HepG2 (cell line): ENCODE measurements around the gene TNKS1BP1. TPM values are rescaled to one million over a fixed set of nuclear protein-coding genes. Genes with fewer than 3 reads are reported as not detected.

ENCODE experiments used
- AFF4 ChIP-seq: sonication (generic); formaldehyde crosslinking; IDR thresholded peaks from 2 replicates; pipeline ENCODE4 v1.4.0; 2020; ENCODE audit warnings: missing genetic modification reagents
- AGO1 ChIP-seq: fragments of 200-400 bp; formaldehyde crosslinking; IDR thresholded peaks from 2 replicates; pipeline ENCODE4 v1.6.1; 2017; ENCODE audit warnings: mild to moderate bottlenecking, low read depth, low read length, moderate library complexity; ENCODE audit not compliant: poor library complexity, severe bottlenecking
- ARID5B ChIP-seq: IDR thresholded peaks from 2 replicates; pipeline ENCODE4 v1.4.0; 2020; ENCODE audit warnings: mild to moderate bottlenecking, missing genetic modification reagents
- ARNT ChIP-seq: fragments of 450-650 bp; IDR thresholded peaks from 2 replicates; pipeline ENCODE4 v1.6.1; 2017
- CREB1 ChIP-seq, 2 experiments: fragments of 450-650 bp in 1 of 2; IDR thresholded peaks; 2 replicates each; pipeline ENCODE4 v1.6.1; 2016 to 2017; ENCODE audit warnings: control low read depth in 1 of 2, mild to moderate bottlenecking in 1 of 2, missing compliant biosample characterization in 1 of 2, missing genetic modification characterization in 1 of 2
- ERF ChIP-seq: IDR thresholded peaks from 2 replicates; pipeline ENCODE4 v1.6.1; 2018; ENCODE audit warnings: missing biosample characterization, missing genetic modification reagents
- FLYWCH1 ChIP-seq: sonication (generic); formaldehyde crosslinking; IDR thresholded peaks from 2 replicates; pipeline ENCODE4 v1.8.1; 2023; ENCODE audit warnings: mild to moderate bottlenecking, missing genetic modification reagents
- IRX3 ChIP-seq: sonication (generic); formaldehyde crosslinking; IDR thresholded peaks from 2 replicates; pipeline ENCODE4 v1.8.1; 2023; ENCODE audit warnings: mild to moderate bottlenecking, low read depth, missing genetic modification reagents, borderline replicate concordance
- NFYB ChIP-seq: sonication (generic); formaldehyde crosslinking; IDR thresholded peaks from 2 replicates; pipeline ENCODE4 v1.4.0; 2020; ENCODE audit warnings: missing genetic modification reagents
- NPAS2 ChIP-seq: sonication (generic); formaldehyde crosslinking; IDR thresholded peaks from 2 replicates; pipeline ENCODE4 v1.8.0; 2022; ENCODE audit warnings: mild to moderate bottlenecking, missing genetic modification reagents, borderline replicate concordance
- NR1H2 ChIP-seq: sonication (generic); formaldehyde crosslinking; IDR thresholded peaks from 2 replicates; pipeline ENCODE4 v1.8.1; 2022; ENCODE audit warnings: low read depth, missing genetic modification reagents, borderline replicate concordance
- SATB2 ChIP-seq: sonication (generic); formaldehyde crosslinking; IDR thresholded peaks from 2 replicates; pipeline ENCODE4 v1.5.0; 2020; ENCODE audit warnings: missing genetic modification reagents
- YEATS4 ChIP-seq: sonication (generic); formaldehyde crosslinking; IDR thresholded peaks from 2 replicates; pipeline ENCODE4 v1.4.0; 2020; ENCODE audit warnings: missing genetic modification reagents, borderline replicate concordance
- ZMYM3 ChIP-seq: sonication (generic); formaldehyde crosslinking; IDR thresholded peaks from 2 replicates; pipeline ENCODE4 v1.5.1; 2020; ENCODE audit warnings: mild to moderate bottlenecking, missing genetic modification reagents
- ZNF143 ChIP-seq: sonication (generic); formaldehyde crosslinking; IDR thresholded peaks from 2 replicates; pipeline ENCODE4 v1.4.0; 2020; ENCODE audit warnings: missing genetic modification reagents
- ZNF501 ChIP-seq: sonication (generic); formaldehyde crosslinking; IDR thresholded peaks from 2 replicates; pipeline ENCODE4 v1.5.1; 2020; ENCODE audit warnings: mild to moderate bottlenecking, moderate library complexity, missing genetic modification reagents
- ZNF670 ChIP-seq: sonication (generic); formaldehyde crosslinking; IDR thresholded peaks from 2 replicates; pipeline ENCODE4 v1.8.0; 2022; ENCODE audit warnings: mild to moderate bottlenecking, missing genetic modification reagents, borderline replicate concordance
- ZSCAN30 ChIP-seq: sonication (generic); formaldehyde crosslinking; IDR thresholded peaks from 2 replicates; pipeline ENCODE4 v1.5.0; 2020; ENCODE audit warnings: mild to moderate bottlenecking, missing genetic modification reagents
- polyA plus RNA-seq, 8 experiments: library from polyadenylated mRNA; depleted of rRNA in 3 of 8; stranded (reverse) in 7 of 8; unstranded in 1 of 8; fragments of >200 nt; fragmentation: Illumina TruSeq in 4 of 8; extraction: Trizol in 4 of 8; gene quantifications; 2 replicates each; pipeline versions ENCODE4 v1.2.1 to v1.2.3, GENCODE V29; 2011 to 2016; ENCODE audit warnings: low read depth in 4 of 8, missing spikeins in 1 of 8, mixed read lengths in 1 of 8; ENCODE audit not compliant: insufficient read depth in 1 of 8
- total RNA-seq, 5 experiments: library from RNA; depleted of rRNA; stranded (reverse); fragments of >200 nt; fragmentation: Illumina TruSeq; extraction: Trizol; gene quantifications; 2 replicates each; pipeline ENCODE4 v1.2.3, GENCODE V29; 2016; ENCODE audit warnings: low read depth in 1 of 5
- TF ChIP-seq, protein P1 (sequence below): sonication (generic); formaldehyde crosslinking; IDR thresholded peaks from 2 replicates; pipeline ENCODE4 v1.4.0; 2020; ENCODE audit warnings: missing genetic modification reagents, borderline replicate concordance
- TF ChIP-seq, protein P2 (sequence below): sonication (generic); formaldehyde crosslinking; IDR thresholded peaks from 2 replicates; pipeline ENCODE4 v1.5.0; 2020; ENCODE audit warnings: missing genetic modification reagents, mild to moderate bottlenecking, borderline replicate concordance
- TF ChIP-seq, protein P3 (sequence below): sonication (generic); formaldehyde crosslinking; IDR thresholded peaks from 2 replicates; pipeline ENCODE4 v1.8.1; 2023; ENCODE audit warnings: mild to moderate bottlenecking, missing genetic modification reagents

The TNKS1BP1 gene
- total and polyA plus RNA-seq, 2 of the 13 experiments (the other 11 are each of a cell fraction or from before 2014, with no cell fraction given) = 13.7 to 15.0 TPM

DNA sequence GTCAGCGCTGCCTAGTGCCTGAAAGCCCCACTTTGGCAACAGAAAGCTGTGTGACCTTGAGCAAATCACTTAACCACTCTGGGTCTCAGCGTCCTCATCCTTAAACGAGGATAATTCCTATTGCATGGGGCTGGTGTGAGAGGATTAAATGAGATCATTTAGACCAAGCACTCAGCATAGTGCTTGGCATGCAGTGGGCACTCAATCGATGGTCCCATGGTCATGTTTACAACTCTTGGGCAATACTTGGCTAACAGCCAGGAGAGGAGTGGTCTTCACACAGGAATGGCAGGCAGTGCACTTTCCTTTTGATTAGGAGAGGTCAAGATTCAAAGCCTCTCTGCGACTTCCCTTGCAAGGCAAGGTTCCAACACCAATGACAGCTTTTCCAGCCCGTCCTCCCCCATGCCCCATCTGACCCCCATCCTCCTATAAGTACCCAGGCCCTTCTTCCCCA lies 14.1 kb downstream of the TNKS1BP1 start (continued):
- no peak for TF ChIP-seq AFF4 (CRISPR knock-in tag)
- no peak for TF ChIP-seq ZSCAN30 (CRISPR knock-in tag)
- TF ChIP-seq, protein P1, sequence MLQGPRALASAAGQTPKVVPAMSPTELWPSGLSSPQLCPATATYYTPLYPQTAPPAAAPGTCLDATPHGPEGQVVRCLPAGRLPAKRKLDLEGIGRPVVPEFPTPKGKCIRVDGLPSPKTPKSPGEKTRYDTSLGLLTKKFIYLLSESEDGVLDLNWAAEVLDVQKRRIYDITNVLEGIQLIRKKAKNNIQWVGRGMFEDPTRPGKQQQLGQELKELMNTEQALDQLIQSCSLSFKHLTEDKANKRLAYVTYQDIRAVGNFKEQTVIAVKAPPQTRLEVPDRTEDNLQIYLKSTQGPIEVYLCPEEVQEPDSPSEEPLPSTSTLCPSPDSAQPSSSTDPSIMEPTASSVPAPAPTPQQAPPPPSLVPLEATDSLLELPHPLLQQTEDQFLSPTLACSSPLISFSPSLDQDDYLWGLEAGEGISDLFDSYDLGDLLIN (CRISPR knock-in tag) = no peak
- TF ChIP-seq AGO1 = no peak
- no peak for TF ChIP-seq SATB2 (CRISPR knock-in tag)
- TF ChIP-seq ARNT = no peak
- no peak for TF ChIP-seq NPAS2 (CRISPR knock-in tag)
- TF ChIP-seq, protein P2, sequence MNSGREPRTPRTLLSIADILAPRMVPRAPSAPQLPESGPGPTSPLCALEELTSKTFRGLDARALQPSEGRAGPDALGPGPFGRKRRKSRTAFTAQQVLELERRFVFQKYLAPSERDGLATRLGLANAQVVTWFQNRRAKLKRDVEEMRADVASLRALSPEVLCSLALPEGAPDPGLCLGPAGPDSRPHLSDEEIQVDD (CRISPR knock-in tag) = no peak
- no peak for TF ChIP-seq ZNF143 (CRISPR knock-in tag)
- peak; percentile 96 for TF ChIP-seq ZMYM3 (CRISPR knock-in tag)
- TF ChIP-seq CREB1 (IDR thresholded peaks at IDR 0.05) = no peak
- no peak for TF ChIP-seq CREB1 (CRISPR knock-in tag; IDR thresholded peaks at IDR 0.05)
- no peak for TF ChIP-seq YEATS4 (CRISPR knock-in tag)
- TF ChIP-seq ZNF670 = no peak
- no peak for TF ChIP-seq ERF
- TF ChIP-seq ARID5B (CRISPR knock-in tag) = peak; percentile 70
- TF ChIP-seq FLYWCH1 = no peak
- TF ChIP-seq ZNF501 = no peak
- TF ChIP-seq IRX3 (CRISPR knock-in tag) = no peak
- TF ChIP-seq NR1H2 (CRISPR knock-in tag) = no peak
- TF ChIP-seq NFYB = no peak
- TF ChIP-seq, protein P3, sequence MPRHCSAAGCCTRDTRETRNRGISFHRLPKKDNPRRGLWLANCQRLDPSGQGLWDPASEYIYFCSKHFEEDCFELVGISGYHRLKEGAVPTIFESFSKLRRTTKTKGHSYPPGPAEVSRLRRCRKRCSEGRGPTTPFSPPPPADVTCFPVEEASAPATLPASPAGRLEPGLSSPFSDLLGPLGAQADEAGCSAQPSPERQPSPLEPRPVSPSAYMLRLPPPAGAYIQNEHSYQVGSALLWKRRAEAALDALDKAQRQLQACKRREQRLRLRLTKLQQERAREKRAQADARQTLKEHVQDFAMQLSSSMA (CRISPR knock-in tag) = no peak
